ENCODE measurements around the gene ABCA4. TPM values are rescaled to one million over a fixed set of nuclear protein-coding genes. Genes with fewer than 3 reads are reported as not detected.
"Not testable (repeated sequence)": the region's sequence is repeated elsewhere in the genome, so short reads cannot be mapped to it uniquely, and the experiment has no call there.

The ABCA4 gene
- total RNA-seq, 4 donors from 2014 or later = not detected

GRCh38 chr1:94000510-94001282 lies 120.3 kb downstream of the ABCA4 start:
- Histone ChIP-seq H3K9me3 (no peaks in the 10 kb centered on the region), H3K4me3 (no peak overlapping the region), H3K27me3 (no peaks in the 10 kb centered on the region), H3K36me3 (no peaks in the 10 kb centered on the region), H3K27ac (no peak overlapping the region), H3K4me1 (no peaks in the 10 kb centered on the region)
- ATAC-seq (no peak), DNase-seq (no peak)
- no peak for TF ChIP-seq POLR2A (IDR thresholded peaks at IDR 0.05)
- no peak for TF ChIP-seq CTCF (IDR thresholded peaks at IDR 0.05 in 4 of 5, conservative IDR thresholded peaks at IDR 0.05 in 1 of 5)
- in situ Hi-C loops (cut with MboI; ENCODE audit: low sequenced_read_pairs in 4 of 4) = no loop called here
- intact Hi-C loops (cut with DNase I; ENCODE audit: low total_unique reads) = no loop called here

GRCh38 chr1:93999840-94000415 lies 121.0 kb downstream of the ABCA4 start:
- Histone ChIP-seq H3K27ac (no peak overlapping the region), H3K27me3 (no peaks in the 10 kb centered on the region), H3K9me3 (no peaks in the 10 kb centered on the region), H3K36me3 (no peaks in the 10 kb centered on the region), H3K4me1 (no peaks in the 10 kb centered on the region), H3K4me3 (no peak overlapping the region)
- no peak for DNase-seq
- in situ Hi-C loops (cut with MboI; ENCODE audit: low sequenced_read_pairs in 4 of 4) = no loop called here
- ATAC-seq = no peak
- intact Hi-C loops (cut with DNase I; ENCODE audit: low total_unique reads) = no loop called here
- TF ChIP-seq CTCF (IDR thresholded peaks at IDR 0.05 in 4 of 5, conservative IDR thresholded peaks at IDR 0.05 in 1 of 5) (no peak), POLR2A (IDR thresholded peaks at IDR 0.05) (no peak)

- H3K36me3 ChIP-seq; ATAC-seq; DNase-seq; H3K27ac ChIP-seq; H3K4me3 ChIP-seq; H3K4me1 ChIP-seq; H3K27me3 ChIP-seq; intact Hi-C loops (cut with DNase I; ENCODE audit: low total_unique reads); H3K9me3 ChIP-seq; in situ Hi-C loops (cut with MboI; ENCODE audit: low sequenced_read_pairs in 4 of 4): not testable (repeated sequence)
Measured at GRCh38 chr1:93998532-93998931, 122.4 kb downstream of the ABCA4 start.

GRCh38 chr1:93997756-93998155 lies 123.2 kb downstream of the ABCA4 start:
- ATAC-seq (no peak), DNase-seq (no peak)
- Histone ChIP-seq H3K4me3 (no peak overlapping the region), H3K9me3 (no peaks in the 10 kb centered on the region), H3K27ac (no peak overlapping the region), H3K27me3 (no peaks in the 10 kb centered on the region), H3K36me3 (no peaks in the 10 kb centered on the region), H3K4me1 (no peaks in the 10 kb centered on the region)
- TF ChIP-seq CTCF (IDR thresholded peaks at IDR 0.05 in 4 of 5, conservative IDR thresholded peaks at IDR 0.05 in 1 of 5) (no peak), POLR2A (IDR thresholded peaks at IDR 0.05) (no peak)
- intact Hi-C loops (cut with DNase I; ENCODE audit: low total_unique reads) = no loop called here
- in situ Hi-C loops (cut with MboI; ENCODE audit: low sequenced_read_pairs in 4 of 4) = no loop called here

- TF ChIP-seq CTCF (IDR thresholded peaks at IDR 0.05 in 4 of 5, conservative IDR thresholded peaks at IDR 0.05 in 1 of 5) (no peak), POLR2A (IDR thresholded peaks at IDR 0.05) (no peak)
- H3K4me1 ChIP-seq = no peaks in the 10 kb centered on the region
- no peak for DNase-seq
- no peak for ATAC-seq
- in situ Hi-C loops (cut with MboI; ENCODE audit: low sequenced_read_pairs in 4 of 4) = no loop called here
- no peaks in the 10 kb centered on the region for H3K27me3 ChIP-seq
- H3K9me3 ChIP-seq = no peaks in the 10 kb centered on the region
- no peaks in the 10 kb centered on the region for H3K36me3 ChIP-seq
- no peak overlapping the region for H3K27ac ChIP-seq
- intact Hi-C loops (cut with DNase I; ENCODE audit: low total_unique reads) = no loop called here
- H3K4me3 ChIP-seq = no peak overlapping the region
Measured at GRCh38 chr1:93995837-93996536, 125.0 kb downstream of the ABCA4 start.
